CD4-positive, alpha-beta T cell (primary cell): Measurements from ENCODE around the gene ZBED2. TPM values are rescaled to one million over a fixed set of nuclear protein-coding genes. Genes with fewer than 3 reads are reported as not detected.

Experiments used
- ATAC-seq: fragments of 200-7000 bp; cut with Tn5 transposase; one replicate; pipeline ENCODE4 v1.10.0; 2022; ENCODE audit warnings: mild to moderate bottlenecking; ENCODE audit not compliant: poor library complexity
- CTCF ChIA-PET: fragments of 350-600 bp; sonication (Branson Sonifier 250); formaldehyde crosslinking; loops from one replicate; lab custom pipeline; 2021; ENCODE audit warnings: antibody characterized with exemption, inconsistent platforms; lab: Charles Lee
- POLR2A ChIA-PET: fragments of 350-600 bp; sonication (Branson Sonifier 250); formaldehyde crosslinking; loops from one replicate; lab custom pipeline; 2021; ENCODE audit warnings: antibody characterized with exemption, inconsistent platforms; lab: Charles Lee
- DNase-seq, 14 experiments: peaks; one replicate each; pipeline ENCODE4 v3.0.0-alpha.2; 2013 to 2020; ENCODE audit warnings: mixed read lengths in 2 of 14
- H3K27ac ChIP-seq, 2 donors: one replicate each; pipeline versions ENCODE4 v1.5.1 to v1.7.0; 2013; ENCODE audit warnings: low read length in 2 of 2, low read depth in 1 of 2, mild to moderate bottlenecking in 1 of 2
- H3K27me3 ChIP-seq, 2 experiments: 1 replicate in 1 of 2; 2 replicates in 1 of 2; pipeline versions ENCODE4 v1.6.1 to v1.7.0; 2013; ENCODE audit warnings: low read length in 2 of 2, control low read depth in 1 of 2, mild to moderate bottlenecking in 1 of 2, moderate library complexity in 1 of 2; ENCODE audit not compliant: insufficient read depth in 2 of 2, control insufficient read depth in 1 of 2
- H3K36me3 ChIP-seq: one replicate; pipeline ENCODE4 v1.6.1; 2013; ENCODE audit warnings: low read length, control low read depth; ENCODE audit not compliant: insufficient read depth
- H3K4me1 ChIP-seq: one replicate; pipeline ENCODE4 v1.6.1; 2013; ENCODE audit warnings: low read length, control low read depth; ENCODE audit not compliant: insufficient read depth
- H3K4me3 ChIP-seq: one replicate; pipeline ENCODE4 v1.5.1; 2013; ENCODE audit warnings: mild to moderate bottlenecking, low read length, moderate library complexity
- H3K9me3 ChIP-seq, 2 experiments: 1 replicate in 1 of 2; 2 replicates in 1 of 2; pipeline versions ENCODE4 v1.6.1 to v1.7.0; 2013; ENCODE audit warnings: low read length in 2 of 2, mild to moderate bottlenecking in 2 of 2, control low read depth in 1 of 2, moderate library complexity in 1 of 2; ENCODE audit not compliant: control insufficient read depth in 1 of 2, insufficient read depth in 1 of 2
- H3K27ac Mint-ChIP-seq: one replicate; pipeline ENCODE4 v1.8.0; 2020; ENCODE audit warnings: mixed read lengths
- H3K27me3 Mint-ChIP-seq: one replicate; pipeline ENCODE4 v1.8.0; 2021; ENCODE audit warnings: mixed read lengths
- H3K36me3 Mint-ChIP-seq: one replicate; pipeline ENCODE4 v1.8.0; 2021; ENCODE audit warnings: low read depth, mixed read lengths
- H3K4me1 Mint-ChIP-seq: one replicate; pipeline ENCODE4 v1.8.0; 2021; ENCODE audit warnings: low read depth, mixed read lengths
- H3K4me3 Mint-ChIP-seq: one replicate; pipeline ENCODE4 v1.8.0; 2020; ENCODE audit warnings: mild to moderate bottlenecking, mixed read lengths
- H3K9me3 Mint-ChIP-seq: one replicate; pipeline ENCODE4 v1.8.0; 2020; ENCODE audit warnings: mixed read lengths
- intact Hi-C, 2 experiments: fragments of 100-400 bp; cut with DNase I in 1 of 2; cut with micrococcal nuclease in 1 of 2; formaldehyde crosslinking; loops; one replicate each; pipeline versions ENCODE4 v1.15.1 to v1.9.0; 2023 to 2025; cut with DNase I, micrococcal nuclease
- total RNA-seq, 174 experiments: library from RNA in 2 of 174; stranded (reverse) in 2 of 174; gene quantifications; one replicate each; pipeline ENCODE4 v1.2.3 and lab custom pipeline; 2021 to 2026
- TF ChIP-seq, protein P1 (sequence below): fragments of 200-600 bp; IDR thresholded peaks from one replicate; pipeline ENCODE4 v1.8.0; 2022; ENCODE audit warnings: antibody characterized with exemption, mild to moderate bottlenecking

Gene ZBED2
- total RNA-seq, 2 experiments from 2014 or later: 0.11 TPM; not detected in 1

DNA sequence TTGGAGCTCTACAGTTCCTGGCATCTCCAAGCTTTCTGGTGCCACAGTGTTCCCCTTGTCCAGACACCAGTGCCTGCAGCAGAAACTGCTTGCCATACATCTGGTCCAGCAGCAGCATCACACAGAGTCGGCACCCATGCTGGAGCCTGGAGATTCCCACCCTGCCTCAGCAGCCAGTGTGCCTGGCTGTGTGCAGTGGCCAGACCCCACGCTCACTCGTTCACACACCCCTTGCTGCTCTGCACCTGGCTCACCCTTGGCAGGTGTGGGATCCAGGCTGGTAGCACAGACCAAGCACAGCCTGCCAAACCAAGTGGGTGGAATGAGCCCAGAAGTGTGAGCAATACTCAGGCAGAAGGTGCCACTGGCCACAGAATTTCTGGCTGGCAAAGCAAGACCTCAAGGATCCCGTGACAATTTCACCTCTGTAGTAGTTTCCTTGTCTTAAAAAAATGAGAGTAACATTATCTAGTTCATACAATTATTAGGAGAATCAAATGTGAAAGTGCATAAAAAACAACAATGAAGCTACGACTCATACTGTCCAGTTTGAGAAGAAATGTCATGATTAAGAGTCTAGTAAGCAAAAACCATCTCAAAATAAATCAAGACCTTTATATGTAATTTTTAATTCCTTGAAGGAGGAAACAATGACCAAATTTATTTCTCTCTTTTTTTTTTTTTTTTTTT, 22.9 kb upstream of the ZBED2 start:
- no peak overlapping the region for H3K4me3 Mint-ChIP-seq
- POLR2A ChIA-PET: interaction anchor here (0.7 to 1.1 kb wide), 2 partner anchors 8 to 900 kb away, joined by 3 to 4 read pairs; no protein-coding TSS in a partner anchor
- Histone ChIP-seq H3K9me3 (no peaks in the 10 kb centered on the region), H3K27me3 (no peaks in the 10 kb centered on the region), H3K4me1 (peaks cover 29% of the 10 kb centered on the region), H3K27ac (no peak overlapping the region), H3K4me3 (no peak overlapping the region), H3K36me3 (peaks cover 38% of the 10 kb centered on the region)
- intact Hi-C loops: loop anchor here in 1 of 2 experiments (2.0 kb wide), 2 partner anchors 39 to 225 kb away; no protein-coding TSS in a partner anchor
- TF ChIP-seq, protein P1, sequence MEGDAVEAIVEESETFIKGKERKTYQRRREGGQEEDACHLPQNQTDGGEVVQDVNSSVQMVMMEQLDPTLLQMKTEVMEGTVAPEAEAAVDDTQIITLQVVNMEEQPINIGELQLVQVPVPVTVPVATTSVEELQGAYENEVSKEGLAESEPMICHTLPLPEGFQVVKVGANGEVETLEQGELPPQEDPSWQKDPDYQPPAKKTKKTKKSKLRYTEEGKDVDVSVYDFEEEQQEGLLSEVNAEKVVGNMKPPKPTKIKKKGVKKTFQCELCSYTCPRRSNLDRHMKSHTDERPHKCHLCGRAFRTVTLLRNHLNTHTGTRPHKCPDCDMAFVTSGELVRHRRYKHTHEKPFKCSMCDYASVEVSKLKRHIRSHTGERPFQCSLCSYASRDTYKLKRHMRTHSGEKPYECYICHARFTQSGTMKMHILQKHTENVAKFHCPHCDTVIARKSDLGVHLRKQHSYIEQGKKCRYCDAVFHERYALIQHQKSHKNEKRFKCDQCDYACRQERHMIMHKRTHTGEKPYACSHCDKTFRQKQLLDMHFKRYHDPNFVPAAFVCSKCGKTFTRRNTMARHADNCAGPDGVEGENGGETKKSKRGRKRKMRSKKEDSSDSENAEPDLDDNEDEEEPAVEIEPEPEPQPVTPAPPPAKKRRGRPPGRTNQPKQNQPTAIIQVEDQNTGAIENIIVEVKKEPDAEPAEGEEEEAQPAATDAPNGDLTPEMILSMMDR: no peak
- peaks cover 86% of the 10 kb centered on the region for H3K36me3 Mint-ChIP-seq
- peaks cover 48% of the 10 kb centered on the region for H3K4me1 Mint-ChIP-seq
- H3K27me3 Mint-ChIP-seq: no peaks in the 10 kb centered on the region
- peak overlapping the region; percentile 86 for H3K27ac Mint-ChIP-seq
- DNase-seq (no peak), ATAC-seq (no peak)
- CTCF ChIA-PET: interaction anchor here (1.2 to 3.3 kb wide), 3 partner anchors 15 to 40 kb away, joined by 4 to 33 read pairs (median 25); no protein-coding TSS in a partner anchor
- no peaks in the 10 kb centered on the region for H3K9me3 Mint-ChIP-seq

GRCh38 chr3:111617406-111617805, 22.3 kb upstream of the ZBED2 start:
- Mint-ChIP-seq H3K4me3 (no peak overlapping the region), H3K4me1 (peaks cover 55% of the 10 kb centered on the region), H3K36me3 (peaks cover 86% of the 10 kb centered on the region), H3K9me3 (no peaks in the 10 kb centered on the region), H3K27ac (peak overlapping the region; percentile 86), H3K27me3 (no peaks in the 10 kb centered on the region)
- DNase-seq (no peak), ATAC-seq (no peak)
- peaks cover 37% of the 10 kb centered on the region for H3K36me3 ChIP-seq
- no peak overlapping the region for H3K4me3 ChIP-seq
- ChIA-PET CTCF (interaction anchor here (1.7 to 3.3 kb wide), 5 partner anchors 10 to 70 kb away, joined by 7 to 33 read pairs (median 21); no protein-coding TSS in a partner anchor), POLR2A (interaction anchor here (1.6 kb wide), 1 partner anchor 69 kb away, joined by 4 read pairs; no protein-coding TSS in a partner anchor)
- no peak overlapping the region for H3K27ac ChIP-seq
- H3K9me3 ChIP-seq: no peaks in the 10 kb centered on the region
- H3K4me1 ChIP-seq: peaks cover 29% of the 10 kb centered on the region
- TF ChIP-seq, protein P1: no peak
- intact Hi-C loops: loop anchor here in 1 of 2 experiments (2.0 kb wide), 2 partner anchors 39 to 225 kb away; no protein-coding TSS in a partner anchor
- no peaks in the 10 kb centered on the region for H3K27me3 ChIP-seq

DNA sequence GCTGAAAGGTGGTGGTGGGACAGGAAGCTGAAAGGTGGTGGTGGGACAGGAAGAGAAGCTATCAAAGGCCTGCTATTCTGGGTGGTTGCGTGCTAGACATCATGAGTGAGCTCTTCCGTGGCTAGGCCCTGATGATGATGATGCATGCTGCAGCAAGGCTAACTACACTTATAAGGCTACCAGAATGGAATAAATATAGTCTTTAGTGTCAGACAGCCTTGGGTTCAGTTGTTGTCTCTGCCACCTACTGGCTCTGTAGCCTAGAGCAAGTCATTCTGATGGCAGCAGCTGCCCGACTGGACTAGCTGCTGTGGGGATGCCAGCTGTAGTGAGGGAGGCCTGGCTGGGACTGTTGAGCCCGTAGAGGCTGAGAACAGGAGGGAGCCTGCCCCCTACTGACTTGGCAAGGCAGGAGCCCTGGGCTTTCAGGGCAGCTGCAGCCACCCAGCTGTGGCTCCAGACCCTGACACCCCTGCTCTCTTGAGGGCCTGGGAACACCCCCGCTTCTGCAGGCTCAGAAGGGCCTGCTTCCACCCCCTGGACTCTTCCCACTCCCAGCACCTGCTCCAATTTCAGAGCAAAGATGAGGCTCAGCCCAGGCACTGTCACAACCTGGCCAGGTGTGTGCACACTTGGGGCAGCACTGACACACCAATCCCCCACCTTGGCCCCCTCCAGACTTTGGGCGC, 21.4 kb upstream of the ZBED2 start:
- Histone ChIP-seq H3K4me1 (peaks cover 32% of the 10 kb centered on the region), H3K27me3 (no peaks in the 10 kb centered on the region), H3K27ac (peak overlapping the region; percentile 27 to 60), H3K4me3 (no peak overlapping the region), H3K36me3 (peaks cover 34% of the 10 kb centered on the region), H3K9me3 (no peaks in the 10 kb centered on the region)
- Mint-ChIP-seq H3K4me3 (peak overlapping the region; percentile 26), H3K27me3 (no peaks in the 10 kb centered on the region), H3K9me3 (no peaks in the 10 kb centered on the region), H3K36me3 (peaks cover 85% of the 10 kb centered on the region), H3K27ac (peak overlapping the region; percentile 86), H3K4me1 (peaks cover 60% of the 10 kb centered on the region)
- ATAC-seq: peak; percentile 94
- TF ChIP-seq, protein P1: peak; percentile 31
- CTCF ChIA-PET: interaction anchor here (0.6 to 3.3 kb wide), 36 partner anchors 9 to 547 kb away, joined by 3 to 33 read pairs (median 4); partner anchors contain the start of genes PHLDB2 and ZBED2
- POLR2A ChIA-PET: interaction anchor here (0.9 to 1.8 kb wide), 7 partner anchors 27 to 362 kb away, joined by 3 to 11 read pairs (median 8); partner anchors contain the start of gene ABHD10
- DNase-seq: peak in 13 of 14 experiments; percentile 16 to 88 (median 46)
- intact Hi-C loops: loop anchor here in 1 of 2 experiments (1.0 to 2.0 kb wide), 3 partner anchors 38 to 224 kb away; partner anchors contain the start of gene CD96
